Erythroblast (primary cell): Measurements from ENCODE around the gene FBXO31.

Experiments
- GATA1 ChIP-seq: IDR thresholded peaks from 2 replicates; pipeline ENCODE4 v1.6.1; 2011; ENCODE audit warnings: low read depth, mild to moderate bottlenecking, control low read depth, low read length, moderate library complexity
- POLR2A ChIP-seq: IDR thresholded peaks from 2 replicates; pipeline ENCODE4 v1.6.1; 2011; ENCODE audit warnings: mild to moderate bottlenecking, low read length

GRCh38 chr16:87303431-87303930 lies 80.1 kb downstream of the FBXO31 start:
- no peak for TF ChIP-seq POLR2A
- TF ChIP-seq GATA1 = no peak
